ENCODE results near the gene ADAM22.

The ADAM22 gene

GRCh38 chr7:88208521-88208920 lies 274.5 kb downstream of the ADAM22 start:
- TF ChIP-seq FOXP2 (optimal IDR thresholded peaks at IDR 0.05; ENCODE audit: borderline replicate concordance, extremely low read depth, extremely low read length, insufficient read depth) (no peak), TAF1 (IDR thresholded peaks at IDR 0.05; ENCODE audit: borderline replicate concordance, insufficient read depth, low read length) (no peak), SIN3A (IDR thresholded peaks at IDR 0.05; ENCODE audit: borderline replicate concordance, insufficient read depth, low read length) (no peak), POLR2AphosphoS5 (IDR thresholded peaks at IDR 0.05; ENCODE audit: low read depth, low read length) (no peak), REST (IDR thresholded peaks at IDR 0.05; ENCODE audit: insufficient read depth in 1 of 2, low read depth in 2 of 2, low read length in 2 of 2) (no peak)

GRCh38 chr7:88212918-88213317 lies 278.9 kb downstream of the ADAM22 start:
- TF ChIP-seq TAF1 (IDR thresholded peaks at IDR 0.05; ENCODE audit: borderline replicate concordance, insufficient read depth, low read length) (no peak), POLR2AphosphoS5 (IDR thresholded peaks at IDR 0.05; ENCODE audit: low read depth, low read length) (no peak), REST (IDR thresholded peaks at IDR 0.05; ENCODE audit: insufficient read depth in 1 of 2, low read depth in 2 of 2, low read length in 2 of 2) (no peak), FOXP2 (optimal IDR thresholded peaks at IDR 0.05; ENCODE audit: borderline replicate concordance, extremely low read depth, extremely low read length, insufficient read depth) (no peak)

- no peak for TF ChIP-seq FOXP2 (optimal IDR thresholded peaks at IDR 0.05; ENCODE audit: borderline replicate concordance, extremely low read depth, extremely low read length, insufficient read depth)
- TF ChIP-seq REST (IDR thresholded peaks at IDR 0.05; ENCODE audit: insufficient read depth in 1 of 2, low read depth in 2 of 2, low read length in 2 of 2), result no peak
- no peak for TF ChIP-seq TAF1 (IDR thresholded peaks at IDR 0.05; ENCODE audit: borderline replicate concordance, insufficient read depth, low read length)
Observed at GRCh38 chr7:88214456-88214855, 280.4 kb downstream of the ADAM22 start.

GRCh38 chr7:88215295-88215694 lies 281.2 kb downstream of the ADAM22 start:
- TF ChIP-seq REST (IDR thresholded peaks at IDR 0.05; ENCODE audit: insufficient read depth in 1 of 2, low read depth in 2 of 2, low read length in 2 of 2) (no peak), POLR2AphosphoS5 (IDR thresholded peaks at IDR 0.05; ENCODE audit: low read depth, low read length) (no peak), TAF1 (IDR thresholded peaks at IDR 0.05; ENCODE audit: borderline replicate concordance, insufficient read depth, low read length) (no peak), FOXP2 (optimal IDR thresholded peaks at IDR 0.05; ENCODE audit: borderline replicate concordance, extremely low read depth, extremely low read length, insufficient read depth) (no peak), SIN3A (IDR thresholded peaks at IDR 0.05; ENCODE audit: borderline replicate concordance, insufficient read depth, low read length) (no peak)

- TF ChIP-seq SIN3A (IDR thresholded peaks at IDR 0.05; ENCODE audit: borderline replicate concordance, insufficient read depth, low read length) (no peak), REST (IDR thresholded peaks at IDR 0.05; ENCODE audit: insufficient read depth in 1 of 2, low read depth in 2 of 2, low read length in 2 of 2) (no peak), POLR2AphosphoS5 (IDR thresholded peaks at IDR 0.05; ENCODE audit: low read depth, low read length) (no peak), FOXP2 (optimal IDR thresholded peaks at IDR 0.05; ENCODE audit: borderline replicate concordance, extremely low read depth, extremely low read length, insufficient read depth) (no peak), TAF1 (IDR thresholded peaks at IDR 0.05; ENCODE audit: borderline replicate concordance, insufficient read depth, low read length) (no peak)
Observed at GRCh38 chr7:88216276-88216675, 282.2 kb downstream of the ADAM22 start.

Data from PFSK-1 (cell line).